IPS-NIHi7 (cell line): ENCODE measurements around the gene HEXIM2.

Source experiments
- DNase-seq: peaks from one replicate; pipeline ENCODE4 v3.0.0; 2012; ENCODE audit warnings: mixed read lengths; ENCODE audit errors: extremely low spot score

HEXIM2 gene

GRCh38 chr17:45143767-45144198 lies 17.9 kb upstream of the HEXIM2 start:
- DNase-seq: no peak

- DNase-seq: no peak
Observed at GRCh38 chr17:45144199-45145034, 17.3 kb upstream of the HEXIM2 start.

DNA sequence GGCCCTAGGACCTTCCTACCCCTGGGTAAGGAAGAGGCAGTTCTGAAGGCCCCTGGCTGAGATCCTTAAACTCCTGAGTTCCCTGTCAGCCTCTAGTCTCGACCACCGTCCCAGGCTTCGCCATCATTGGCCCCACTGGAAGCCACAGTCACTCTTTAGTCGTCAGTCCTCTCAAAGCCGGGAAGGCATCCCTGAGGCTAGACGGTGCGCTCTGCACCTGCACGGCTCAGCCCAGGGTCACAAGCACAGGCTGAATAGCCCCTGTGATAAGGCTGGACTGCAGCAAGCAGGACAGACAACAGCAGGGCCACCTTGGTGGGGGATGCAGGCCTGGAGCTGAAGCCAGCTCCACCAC lies 16.7 kb upstream of the HEXIM2 start:
- DNase-seq: no peak

- DNase-seq: no peak
Observed at GRCh38 chr17:45146166-45146565, 15.5 kb upstream of the HEXIM2 start.

GRCh38 chr17:45146592-45146889 lies 15.1 kb upstream of the HEXIM2 start:
- no peak for DNase-seq

- DNase-seq: no peak
Observed at GRCh38 chr17:45146890-45147580, 14.6 kb upstream of the HEXIM2 start.

GRCh38 chr17:45147581-45148182 lies 14.0 kb upstream of the HEXIM2 start:
- peak; percentile 52 for DNase-seq

GRCh38 chr17:45148183-45149036 lies 13.3 kb upstream of the HEXIM2 start, which contains the start of gene HEXIM1:
Gene HEXIM1, plus strand, starts transcription at chr17:45148475. Its CDS starts 716 bp downstream, at chr17:45149191.
- peak; percentile 92 for DNase-seq

DNA sequence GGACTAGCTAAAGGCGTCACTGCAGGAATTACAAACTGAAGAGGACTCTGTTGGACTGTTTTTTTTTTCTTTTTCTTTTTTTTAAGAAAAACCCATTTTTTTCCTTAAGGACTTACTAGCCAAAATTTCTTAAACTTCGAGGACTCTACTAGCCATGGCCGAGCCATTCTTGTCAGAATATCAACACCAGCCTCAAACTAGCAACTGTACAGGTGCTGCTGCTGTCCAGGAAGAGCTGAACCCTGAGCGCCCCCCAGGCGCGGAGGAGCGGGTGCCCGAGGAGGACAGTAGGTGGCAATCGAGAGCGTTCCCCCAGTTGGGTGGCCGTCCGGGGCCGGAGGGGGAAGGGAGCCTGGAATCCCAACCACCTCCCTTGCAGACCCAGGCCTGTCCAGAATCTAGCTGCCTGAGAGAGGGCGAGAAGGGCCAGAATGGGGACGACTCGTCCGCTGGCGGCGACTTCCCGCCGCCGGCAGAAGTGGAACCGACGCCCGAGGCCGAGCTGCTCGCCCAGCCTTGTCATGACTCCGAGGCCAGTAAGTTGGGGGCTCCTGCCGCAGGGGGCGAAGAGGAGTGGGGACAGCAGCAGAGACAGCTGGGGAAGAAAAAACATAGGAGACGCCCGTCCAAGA lies 12.5 kb upstream of the HEXIM2 start:
- peak; percentile 81 for DNase-seq

- DNase-seq: no peak
Observed at GRCh38 chr17:45149669-45150664, 11.7 kb upstream of the HEXIM2 start.

- DNase-seq: no peak
Observed at GRCh38 chr17:45150911-45151809, 10.5 kb upstream of the HEXIM2 start.

GRCh38 chr17:45155029-45155428 lies 6.6 kb upstream of the HEXIM2 start:
- no peak for DNase-seq

DNA sequence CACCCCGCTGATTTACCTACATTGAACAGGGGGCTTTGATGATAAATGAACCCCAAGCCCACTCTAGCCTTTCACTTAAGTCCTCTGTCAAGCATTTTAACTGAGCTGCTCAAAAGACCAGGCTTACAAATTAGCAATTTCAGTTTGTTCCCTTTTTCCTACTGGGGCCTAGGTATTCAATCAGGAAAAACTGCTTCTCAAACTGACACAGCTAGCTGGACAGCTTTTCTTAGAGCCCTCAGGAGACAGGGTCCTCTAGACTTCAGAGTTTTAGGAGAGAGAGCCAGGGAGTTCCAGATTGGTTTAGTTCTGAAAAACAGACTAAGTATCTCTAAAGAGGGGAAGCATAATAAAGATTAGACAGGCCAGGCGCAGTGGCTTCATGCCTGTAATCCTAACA lies 6.2 kb upstream of the HEXIM2 start:
- no peak for DNase-seq

- no peak for DNase-seq
Observed at GRCh38 chr17:45156242-45156641, 5.4 kb upstream of the HEXIM2 start.

DNA sequence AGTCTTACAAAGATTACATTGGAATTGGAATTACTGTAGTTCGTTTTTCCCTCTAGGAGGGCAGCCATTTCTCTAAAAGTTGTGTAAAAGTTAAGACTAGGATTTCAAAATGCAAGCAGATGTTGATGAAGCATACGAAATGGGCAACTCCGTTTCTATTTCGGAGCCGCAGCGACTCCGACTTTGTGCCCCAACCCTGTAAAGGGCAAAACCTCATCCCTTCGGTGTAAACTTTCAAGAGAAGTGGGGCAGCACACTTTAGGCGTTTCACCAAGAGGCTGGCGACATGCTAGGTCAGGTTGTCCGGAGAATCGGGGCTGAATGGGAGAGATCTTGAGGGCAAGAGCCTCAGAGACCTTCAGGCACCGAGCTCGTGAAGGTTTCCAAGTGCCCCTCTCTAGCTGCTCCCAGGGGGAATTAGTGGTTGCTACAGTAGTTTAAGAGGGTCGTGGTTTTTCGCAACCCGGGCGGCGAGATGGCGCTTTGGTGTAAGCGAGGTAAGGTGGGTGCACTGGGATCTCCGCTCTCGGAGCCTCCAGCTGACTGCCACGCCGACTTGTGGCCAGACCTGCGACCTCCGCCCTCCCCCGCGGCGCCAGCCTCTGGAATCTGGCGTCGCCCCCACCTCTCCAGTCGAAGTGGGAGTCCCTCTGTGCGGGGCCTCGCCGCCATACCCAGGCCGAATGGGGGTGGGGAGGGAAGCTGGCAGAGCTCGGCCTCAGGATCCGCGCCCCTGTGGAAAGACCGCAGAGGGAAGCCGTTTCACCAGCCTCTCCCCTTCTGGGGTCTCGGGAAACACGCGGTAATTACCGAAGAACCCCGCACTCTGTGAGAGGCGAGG lies 1.0 kb upstream of the HEXIM2 start:
- peak; percentile 82 for DNase-seq

DNA sequence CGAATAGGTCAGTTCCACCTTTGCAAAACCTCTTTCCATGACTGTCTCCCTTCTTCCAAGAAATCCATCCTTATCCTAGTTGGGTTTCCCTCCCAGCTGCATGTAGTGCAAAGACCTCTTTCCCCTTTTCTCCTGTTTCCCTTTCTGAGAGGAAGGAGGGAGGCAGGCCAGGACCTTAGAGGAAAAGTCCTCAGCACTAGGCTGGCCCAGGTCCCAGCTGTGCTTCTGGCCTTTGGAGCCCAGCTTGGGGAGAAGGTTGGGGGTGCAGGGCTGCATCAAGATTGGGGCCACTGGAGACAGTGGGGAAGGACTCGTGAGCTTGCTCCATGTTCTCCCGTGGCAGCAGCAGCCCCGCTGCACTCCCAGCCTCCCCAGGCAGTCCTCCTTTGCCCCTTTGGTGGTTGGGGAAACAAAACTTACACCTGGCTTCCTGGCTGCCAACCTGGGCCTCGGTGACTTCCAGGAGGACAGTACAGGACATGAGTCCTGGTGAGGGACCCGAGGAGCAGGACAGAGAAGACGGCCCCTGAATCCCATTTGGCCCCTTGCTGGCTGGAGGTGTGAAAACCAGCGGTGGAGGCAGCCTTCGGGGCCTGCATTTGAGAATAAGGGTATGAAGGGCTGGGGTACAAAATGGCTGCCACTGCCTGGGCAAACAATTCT lies 481 bp downstream of the HEXIM2 start:
- DNase-seq: peak; percentile 16

DNA sequence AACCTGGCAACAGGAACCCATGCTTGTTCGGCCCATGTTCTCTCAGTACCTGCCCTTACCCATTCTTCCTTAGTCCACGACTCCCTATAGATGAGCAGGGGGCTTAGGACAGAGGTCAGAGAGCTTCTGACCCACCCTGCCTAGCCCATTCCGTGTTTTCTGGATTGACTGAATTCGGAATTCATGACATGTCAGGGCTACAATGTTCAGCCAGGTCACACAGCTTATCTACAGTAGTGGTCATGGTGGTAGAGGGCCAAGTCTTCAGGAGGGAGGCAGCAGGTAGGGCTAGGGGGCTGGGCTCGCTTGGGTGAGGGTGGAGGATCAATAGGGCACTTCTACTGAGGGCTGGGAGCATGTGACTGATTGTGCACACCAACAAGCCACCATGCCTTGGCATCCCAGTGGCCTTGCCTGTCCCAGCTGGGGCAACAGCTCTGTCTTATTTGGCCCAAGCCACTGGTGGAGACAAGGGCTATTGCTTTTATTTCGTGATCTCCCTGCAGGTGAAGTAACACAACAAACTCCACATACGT lies 3.1 kb downstream of the HEXIM2 start:
- no peak for DNase-seq
